ENCODE measurements around the gene TAOK3. TPM values are rescaled to one million over a fixed set of nuclear protein-coding genes. Genes with fewer than 3 reads are reported as not detected.

Gene TAOK3
- 34.9 and 38.1 TPM in 2 replicates for total RNA-seq

DNA sequence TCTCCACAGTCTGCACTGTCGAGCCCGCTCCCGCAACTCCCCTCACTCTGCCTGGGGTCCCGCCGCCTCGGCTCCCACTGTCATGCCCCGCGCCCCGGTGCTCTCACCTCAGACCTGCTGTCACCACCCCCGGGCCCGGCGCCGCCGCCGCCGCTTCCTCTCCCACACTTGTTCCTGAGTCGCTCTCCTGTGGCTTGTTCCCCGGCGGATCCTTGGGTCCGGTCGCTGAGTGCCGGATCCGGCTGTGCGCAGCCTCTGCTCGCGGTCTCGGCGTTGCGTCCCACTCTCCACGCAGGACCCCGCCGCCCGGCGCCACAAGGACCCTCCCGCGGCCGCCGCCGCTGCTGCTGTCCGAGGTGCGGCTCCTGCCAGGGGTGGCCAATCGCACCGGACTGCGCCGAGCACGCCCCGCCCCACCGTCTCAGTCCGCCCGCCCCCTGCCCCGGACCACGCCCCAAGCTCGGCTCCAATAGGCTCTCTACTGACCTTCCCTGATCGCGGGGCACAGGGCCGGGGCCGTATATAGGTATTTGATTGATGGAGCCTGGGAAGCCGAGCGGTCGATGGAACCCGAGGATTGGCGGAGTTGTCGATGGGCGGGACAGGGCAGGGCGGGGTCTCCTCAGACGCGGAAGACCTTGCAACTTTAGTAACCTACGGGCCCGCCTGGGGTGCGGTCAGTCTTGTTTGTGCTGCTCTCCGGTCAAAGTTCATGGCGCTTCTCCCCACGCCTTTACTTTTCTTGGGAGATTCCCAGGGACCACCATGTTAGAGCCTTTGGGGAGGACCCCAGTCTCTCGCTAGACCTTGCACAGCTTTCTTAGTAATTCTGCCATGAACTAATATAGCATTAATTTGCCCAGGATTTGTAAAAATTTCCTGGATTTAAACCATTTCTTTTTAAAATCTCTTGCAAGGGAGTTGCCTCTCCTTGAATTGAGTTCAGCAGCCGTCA lies at the start of gene TAOK3:
Gene TAOK3 (minus strand): TSS at position 367 of the 955 bp plus-strand sequence. CDS start 117,340 bp downstream, outside the sequence.

DNA sequence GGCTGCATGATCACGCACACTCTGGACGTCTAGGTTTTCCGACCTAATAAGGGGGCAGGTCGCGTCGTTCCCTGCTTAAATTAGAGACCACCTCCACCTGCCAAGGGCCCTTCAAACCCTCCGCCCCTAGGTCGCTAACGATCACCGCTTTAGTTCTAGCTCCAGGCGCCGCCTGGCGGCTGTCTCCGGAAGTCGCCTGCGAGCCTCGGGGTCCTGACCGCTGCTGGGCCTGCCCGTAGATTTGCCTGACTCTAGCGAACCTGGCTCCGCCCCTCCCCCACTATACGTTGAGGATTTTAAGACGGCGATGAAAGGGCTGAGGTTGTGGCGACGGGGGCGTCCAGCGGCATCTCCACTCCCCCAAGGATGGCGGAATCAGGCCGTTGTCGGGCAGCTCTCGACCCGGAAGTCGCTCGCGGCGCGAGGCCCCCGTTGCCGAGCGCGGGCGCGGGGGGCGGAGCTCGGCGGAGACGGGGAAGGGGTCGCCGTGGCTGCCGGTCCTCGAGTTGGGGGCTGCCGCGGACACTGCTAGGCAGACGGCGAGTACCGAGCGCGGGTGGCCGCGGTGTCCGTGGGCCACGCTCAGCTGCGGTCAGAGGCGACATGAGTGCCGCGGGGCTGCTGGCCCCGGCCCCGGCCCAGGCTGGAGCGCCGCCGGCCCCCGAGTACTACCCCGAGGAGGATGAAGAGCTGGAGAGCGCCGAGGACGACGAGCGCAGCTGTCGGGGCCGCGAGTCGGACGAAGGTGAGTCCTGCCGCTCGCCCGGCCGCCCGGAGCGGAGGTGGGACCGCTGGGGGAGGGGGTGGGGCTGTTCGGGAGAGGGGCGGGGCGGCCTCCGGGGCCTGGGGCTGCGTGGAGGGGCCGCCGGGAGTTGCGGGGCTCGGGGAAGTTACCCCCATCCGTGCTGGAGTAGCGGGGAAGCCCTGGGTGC lies 3.6 kb upstream of the TAOK3 start, which contains the start of gene SUDS3:
Gene SUDS3 (plus strand): TSS at position 467 of the 932 bp plus-strand sequence. CDS start 137 bp downstream, at position 604.

DNA sequence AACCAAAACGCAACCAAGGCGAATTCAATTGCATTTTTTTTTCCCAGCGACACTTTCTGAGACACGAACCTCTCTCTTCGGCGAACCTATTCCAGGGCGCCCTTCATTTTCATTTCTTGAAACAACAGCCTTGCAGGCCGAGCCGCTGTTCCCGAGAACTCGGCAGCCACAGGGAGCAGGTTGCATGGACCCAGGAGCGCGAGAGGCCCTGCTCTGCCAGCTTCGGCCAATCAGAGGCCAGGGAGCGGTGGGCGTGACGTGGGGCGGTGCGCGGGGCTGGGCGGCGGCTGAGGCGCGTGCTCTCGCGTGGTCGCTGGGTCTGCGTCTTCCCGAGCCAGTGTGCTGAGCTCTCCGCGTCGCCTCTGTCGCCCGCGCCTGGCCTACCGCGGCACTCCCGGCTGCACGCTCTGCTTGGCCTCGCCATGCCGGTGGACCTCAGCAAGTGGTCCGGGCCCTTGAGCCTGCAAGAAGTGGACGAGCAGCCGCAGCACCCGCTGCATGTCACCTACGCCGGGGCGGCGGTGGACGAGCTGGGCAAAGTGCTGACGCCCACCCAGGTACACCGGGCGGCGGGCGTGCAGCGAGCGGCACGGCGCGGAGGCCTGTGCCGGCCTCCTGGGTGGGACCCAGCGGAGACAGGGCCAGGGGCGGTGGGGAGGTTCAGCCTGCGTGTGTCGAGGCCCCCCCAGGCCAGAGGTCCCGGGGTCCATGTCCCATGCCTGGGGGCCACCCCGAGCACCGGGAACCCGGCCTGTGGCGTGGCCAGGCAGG lies 236.7 kb downstream of the TAOK3 start, which contains the start of gene PEBP1:
Gene PEBP1 (plus strand): TSS at position 337 of the 771 bp plus-strand sequence. CDS start 86 bp downstream, at position 423.

DNA sequence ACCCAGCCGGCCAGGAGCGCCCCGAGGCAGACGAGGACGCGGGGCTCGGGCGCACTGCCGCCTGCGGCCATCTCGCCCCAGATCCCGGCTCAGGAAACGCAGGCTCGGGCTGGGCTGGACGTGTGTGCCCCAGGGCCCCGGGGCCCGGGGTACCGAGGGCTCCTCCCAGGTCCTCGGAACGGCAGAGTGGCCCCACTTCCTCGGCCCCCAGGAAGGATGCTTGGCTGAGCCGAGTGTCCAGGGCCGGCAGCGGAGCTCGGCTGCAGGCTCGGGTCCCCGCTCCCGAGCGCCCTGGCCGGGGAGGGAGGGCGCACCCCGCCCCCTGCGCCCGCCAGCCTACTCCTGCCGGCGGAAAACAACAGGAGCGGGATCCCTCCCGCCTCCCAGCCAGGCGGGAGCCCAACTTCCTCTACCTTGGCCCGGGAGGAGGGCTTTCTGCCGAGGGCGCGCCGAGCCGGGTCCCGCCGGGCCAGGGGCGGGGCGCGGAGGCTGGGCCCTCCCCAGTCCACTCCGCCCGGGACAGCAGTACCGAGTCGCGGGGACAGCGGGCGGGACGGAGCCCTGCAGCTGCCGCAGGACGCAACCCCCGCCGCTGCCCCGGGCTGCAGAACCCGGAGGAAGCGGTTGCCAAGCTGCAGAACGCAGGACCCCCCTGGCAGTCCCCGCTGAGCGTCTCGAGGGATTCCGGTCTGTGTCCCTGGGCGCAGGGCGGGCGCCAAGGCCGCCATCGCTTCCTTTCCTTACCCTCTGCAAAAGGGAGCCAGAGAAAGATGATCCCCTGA lies 268.9 kb downstream of the TAOK3 start, which contains the start of gene VSIG10:
Gene VSIG10 (minus strand): TSS at position 411 of the 782 bp plus-strand sequence. CDS start 340 bp downstream, at position 71.

Other genes starting within 250 kb of the TAOK3 start
- 195 and 200 TPM in 2 replicates for gene PEBP1, start 236.8 kb downstream of the TAOK3 start, total RNA-seq
- gene SUDS3, start 3.6 kb upstream of the TAOK3 start, total RNA-seq = 40.8 and 43.9 TPM in 2 replicates

Data from smooth muscle cell of bladder (primary cell).